T-helper 2 cell treated with Interferon-gamma antibody and Interleukin-4, amounts not matched to agents 5 μg/mL and 100 μg/mL, for 36 hours (primary cell): ENCODE results near the gene ZNF423.

Source experiments
- DNase-seq: peaks from one replicate; pipeline ENCODE4 v3.0.0; 2021; ENCODE audit warnings: low spot score
- H3K27ac Mint-ChIP-seq: one replicate; pipeline ENCODE4 v1.8.0; 2021; ENCODE audit warnings: mild to moderate bottlenecking, mixed read lengths
- H3K27me3 Mint-ChIP-seq: one replicate; pipeline ENCODE4 v1.8.0; 2021; ENCODE audit warnings: low read depth, mixed read lengths
- H3K36me3 Mint-ChIP-seq: one replicate; pipeline ENCODE4 v1.8.0; 2021; ENCODE audit warnings: low read depth, mixed read lengths
- H3K4me1 Mint-ChIP-seq: one replicate; pipeline ENCODE4 v1.8.0; 2021; ENCODE audit warnings: low read depth, mixed read lengths
- H3K4me3 Mint-ChIP-seq: one replicate; pipeline ENCODE4 v1.8.0; 2022; ENCODE audit warnings: mild to moderate bottlenecking, moderate library complexity, mixed read lengths
- H3K9me3 Mint-ChIP-seq: one replicate; pipeline ENCODE4 v1.8.0; 2021; ENCODE audit warnings: mixed read lengths

ZNF423 gene

DNA sequence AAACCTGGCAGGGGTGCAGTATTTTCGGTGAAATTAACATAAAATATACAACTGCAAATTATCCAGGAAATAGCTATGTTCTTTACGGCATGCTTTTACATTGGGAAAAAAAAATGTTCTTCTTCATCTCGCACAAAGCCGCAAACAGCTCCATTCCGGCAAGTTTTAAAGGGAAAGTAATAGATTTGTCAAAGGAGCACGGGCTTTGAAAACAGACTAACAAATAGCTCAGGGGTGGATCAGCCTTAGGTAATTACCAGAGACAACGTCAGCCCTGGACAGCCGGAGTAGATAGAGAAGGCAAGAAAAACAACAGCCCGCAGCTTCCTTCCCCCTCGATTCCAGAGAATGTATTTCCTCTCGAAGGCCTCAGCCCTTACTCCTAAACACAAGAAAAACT is 259.8 kb downstream of the ZNF423 start:
- H3K27me3 Mint-ChIP-seq, result peaks cover 11% of the 10 kb centered on the region
- no peaks in the 10 kb centered on the region for H3K36me3 Mint-ChIP-seq
- H3K9me3 Mint-ChIP-seq, result no peaks in the 10 kb centered on the region
- no peak overlapping the region for H3K27ac Mint-ChIP-seq
- DNase-seq, result no peak
- H3K4me1 Mint-ChIP-seq, result peaks cover 6% of the 10 kb centered on the region
- peak overlapping the region; percentile 26 for H3K4me3 Mint-ChIP-seq

DNA sequence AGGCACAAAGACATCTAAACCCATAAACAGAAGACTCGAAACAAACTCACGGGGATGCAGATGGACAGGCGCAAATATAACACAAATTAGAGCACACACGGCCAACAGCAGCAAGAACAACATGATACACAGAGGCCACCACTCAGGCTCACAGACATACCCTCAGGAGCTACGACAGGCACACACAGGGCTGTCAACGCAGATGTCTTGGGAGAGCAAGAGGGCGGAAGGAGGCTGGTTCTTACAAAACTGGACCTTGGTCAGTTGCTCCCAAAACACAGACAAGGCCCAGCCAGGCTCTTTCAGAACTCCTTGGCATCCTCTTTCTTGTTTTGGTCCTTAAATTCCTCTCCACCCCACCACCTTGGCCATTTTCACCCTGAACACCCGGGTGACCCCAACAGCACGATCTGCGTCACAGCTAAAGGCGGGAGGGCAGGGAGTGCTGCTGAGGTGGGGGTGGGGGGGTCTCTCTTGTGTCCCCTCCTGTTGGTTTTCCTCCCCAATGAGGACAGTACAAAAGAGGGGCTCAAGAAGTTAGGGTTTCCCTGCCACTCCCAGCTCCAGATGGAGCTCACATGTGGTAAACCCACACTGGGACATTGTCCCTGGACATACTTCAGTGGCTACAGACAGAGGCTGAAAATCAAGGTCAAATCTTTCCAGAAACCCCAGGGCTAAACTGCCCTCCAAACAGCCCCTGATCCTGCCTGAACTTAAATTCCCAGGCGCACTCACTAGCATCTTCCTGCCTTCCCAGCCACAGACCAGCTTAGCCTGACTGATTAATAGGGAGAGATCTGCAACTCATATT is 261.0 kb downstream of the ZNF423 start:
- Mint-ChIP-seq H3K4me1 (peaks cover 6% of the 10 kb centered on the region), H3K36me3 (no peaks in the 10 kb centered on the region), H3K9me3 (no peaks in the 10 kb centered on the region), H3K27ac (no peak overlapping the region), H3K27me3 (peaks cover 11% of the 10 kb centered on the region), H3K4me3 (no peak overlapping the region)
- DNase-seq, result no peak

GRCh38 chr16:49594153-49594552 is 261.8 kb downstream of the ZNF423 start:
- Mint-ChIP-seq H3K4me1 (peaks cover 6% of the 10 kb centered on the region), H3K27me3 (peaks cover 11% of the 10 kb centered on the region), H3K9me3 (no peaks in the 10 kb centered on the region), H3K36me3 (no peaks in the 10 kb centered on the region), H3K27ac (no peak overlapping the region), H3K4me3 (no peak overlapping the region)
- no peak for DNase-seq

DNA sequence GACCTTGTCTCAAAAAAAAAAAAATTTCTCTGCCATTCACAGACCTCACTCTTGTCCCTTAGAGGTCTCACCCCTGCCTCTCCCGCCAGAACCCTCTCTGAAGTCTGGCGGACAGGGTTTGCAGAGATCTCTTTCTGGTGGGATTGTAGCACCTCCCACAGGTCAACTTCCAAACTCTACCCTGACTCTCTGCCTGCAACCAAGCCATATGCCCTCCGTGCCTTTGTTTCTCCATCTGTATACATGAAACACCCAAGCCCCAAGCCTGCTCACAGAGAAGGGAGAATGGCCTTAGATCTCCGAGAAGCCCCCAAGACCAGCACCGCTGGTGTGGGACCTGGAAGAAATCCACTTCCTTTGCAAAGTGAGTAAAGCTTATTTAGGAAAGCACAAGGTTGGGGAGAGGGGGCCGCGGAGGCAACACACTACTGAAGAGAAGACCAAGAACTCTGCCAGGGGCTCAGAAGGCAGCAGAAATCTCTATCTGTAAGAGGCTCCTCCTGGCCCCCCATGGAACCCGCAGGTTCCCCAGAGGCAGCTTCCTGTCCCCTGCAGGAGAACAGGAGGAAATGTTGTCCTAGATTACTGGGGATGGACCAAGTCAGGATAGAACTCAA is 262.4 kb downstream of the ZNF423 start:
- Mint-ChIP-seq H3K27me3 (peaks cover 11% of the 10 kb centered on the region), H3K4me3 (no peak overlapping the region), H3K27ac (no peak overlapping the region), H3K9me3 (no peaks in the 10 kb centered on the region), H3K4me1 (peaks cover 6% of the 10 kb centered on the region), H3K36me3 (no peaks in the 10 kb centered on the region)
- DNase-seq, result no peak

DNA sequence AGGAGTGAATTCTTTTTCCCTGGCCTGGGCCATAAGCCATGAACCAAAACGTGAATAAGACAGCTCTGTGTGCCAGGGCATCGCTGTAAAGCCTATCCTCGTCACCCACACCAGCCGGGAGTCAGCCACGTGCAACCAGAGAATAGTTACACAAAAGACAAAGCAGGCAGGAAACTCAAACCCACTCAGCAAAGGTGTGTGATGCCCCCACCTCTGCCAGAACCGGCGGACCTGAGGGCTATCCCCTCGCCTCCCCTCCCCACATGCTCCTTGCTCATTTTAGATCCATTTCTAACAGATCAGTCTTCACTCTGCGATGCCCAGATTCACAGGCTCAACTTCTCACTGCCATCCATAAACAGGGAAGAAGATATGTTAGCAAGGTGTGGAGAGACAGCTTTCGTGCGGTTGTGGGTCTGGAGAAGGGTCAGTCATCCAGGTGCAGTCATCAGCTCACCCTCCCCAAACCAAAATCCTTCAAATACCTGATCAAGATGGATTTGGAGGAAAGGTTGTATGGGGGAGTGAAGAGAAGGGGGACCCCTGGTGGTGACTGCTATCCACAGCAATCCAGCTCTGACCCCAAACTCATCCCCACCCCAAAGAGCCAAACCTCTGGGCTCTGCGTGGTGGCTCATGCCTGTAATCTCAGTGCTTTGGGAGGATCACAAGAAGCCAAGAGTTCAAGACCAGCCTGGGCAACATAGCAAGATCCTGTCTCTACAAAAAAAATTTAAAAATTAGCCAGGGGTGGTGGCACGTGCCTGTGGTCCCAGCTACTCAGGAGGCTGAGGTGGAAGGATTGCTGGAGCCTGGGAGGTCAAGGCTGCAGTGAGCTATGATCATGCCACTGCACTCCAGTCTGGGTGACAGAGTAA is 263.1 kb downstream of the ZNF423 start:
- no peak overlapping the region for H3K27ac Mint-ChIP-seq

DNA sequence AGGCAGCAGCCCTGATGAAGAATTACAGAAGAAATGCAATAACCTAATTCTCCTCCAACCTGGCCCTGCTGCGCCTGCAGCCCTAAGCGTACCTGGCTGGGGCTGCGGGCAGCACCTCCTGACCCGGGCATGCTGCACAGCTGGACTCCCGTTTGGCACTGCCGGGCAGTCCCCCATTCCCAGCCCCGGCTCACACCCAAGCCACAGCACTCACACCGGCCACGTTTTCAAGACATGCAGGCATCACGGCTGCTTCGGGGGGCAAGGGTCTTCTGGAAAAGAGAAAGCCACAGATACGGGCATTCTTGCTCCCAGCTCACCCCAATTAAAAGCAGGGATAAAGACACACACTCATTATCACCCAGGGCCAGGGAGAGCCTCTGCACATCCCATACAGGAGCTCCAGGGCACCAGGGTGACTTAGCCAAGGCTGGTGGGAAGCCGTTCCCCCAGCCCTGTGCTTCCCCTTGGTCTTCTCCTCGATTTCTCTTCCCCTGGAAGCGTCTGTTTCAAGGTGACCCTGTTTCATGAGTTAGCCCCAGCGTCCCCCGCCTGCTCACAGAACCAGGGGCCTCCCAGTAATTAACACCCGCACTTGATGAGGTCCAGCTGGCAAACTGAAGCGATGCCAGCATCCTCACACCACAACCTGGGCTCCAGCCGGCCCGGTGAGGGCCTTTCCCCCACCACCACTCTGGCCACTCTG is 265.6 kb downstream of the ZNF423 start:
- Mint-ChIP-seq H3K27ac (no peak overlapping the region), H3K36me3 (no peaks in the 10 kb centered on the region), H3K4me1 (no peaks in the 10 kb centered on the region), H3K9me3 (no peaks in the 10 kb centered on the region), H3K27me3 (peaks cover 6% of the 10 kb centered on the region), H3K4me3 (no peak overlapping the region)
- no peak for DNase-seq

More for the DNA sequence above, 263.1 kb downstream of the ZNF423 start:
- Mint-ChIP-seq H3K4me1 (peaks cover 6% of the 10 kb centered on the region), H3K27me3 (peaks cover 11% of the 10 kb centered on the region), H3K4me3 (no peak overlapping the region), H3K9me3 (no peaks in the 10 kb centered on the region), H3K36me3 (no peaks in the 10 kb centered on the region)
- no peak for DNase-seq

DNA sequence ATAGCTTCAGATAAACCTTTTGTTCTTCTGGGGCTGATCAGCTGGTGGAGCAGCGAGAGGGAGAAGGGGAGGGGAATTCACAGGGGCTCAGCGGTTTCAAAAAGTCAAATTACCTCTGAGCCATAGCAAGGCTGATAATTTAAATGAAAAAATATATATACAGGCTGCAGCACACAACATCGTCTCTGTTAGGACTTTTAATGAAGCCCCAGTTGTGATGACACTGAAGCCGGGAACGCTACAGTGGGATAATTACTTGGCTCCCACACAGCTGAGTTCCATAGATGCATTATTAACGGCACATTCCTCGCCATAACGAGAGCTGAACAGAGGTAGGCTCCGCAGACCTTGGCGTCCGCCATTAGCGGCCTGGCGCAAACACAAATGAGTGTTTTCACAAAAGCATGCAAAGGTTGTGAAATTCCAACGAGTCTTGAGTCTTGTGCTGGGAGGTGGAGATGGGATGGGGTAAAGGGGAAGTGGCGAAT is 266.3 kb downstream of the ZNF423 start:
- Mint-ChIP-seq H3K27me3 (peaks cover 4% of the 10 kb centered on the region), H3K9me3 (no peaks in the 10 kb centered on the region), H3K4me3 (no peak overlapping the region), H3K27ac (no peak overlapping the region), H3K36me3 (no peaks in the 10 kb centered on the region), H3K4me1 (no peaks in the 10 kb centered on the region)
- DNase-seq, result no peak

- H3K27me3 Mint-ChIP-seq, result no peaks in the 10 kb centered on the region
- H3K27ac Mint-ChIP-seq, result no peak overlapping the region
- H3K36me3 Mint-ChIP-seq, result no peaks in the 10 kb centered on the region
- H3K9me3 Mint-ChIP-seq, result no peaks in the 10 kb centered on the region
- no peak overlapping the region for H3K4me3 Mint-ChIP-seq
- H3K4me1 Mint-ChIP-seq, result no peaks in the 10 kb centered on the region
- DNase-seq, result no peak
Measured at GRCh38 chr16:49588729-49589384, 267.1 kb downstream of the ZNF423 start.

- no peak overlapping the region for H3K27ac Mint-ChIP-seq
- DNase-seq, result no peak
- H3K27me3 Mint-ChIP-seq, result no peaks in the 10 kb centered on the region
- no peaks in the 10 kb centered on the region for H3K4me1 Mint-ChIP-seq
- H3K4me3 Mint-ChIP-seq, result no peak overlapping the region
- no peaks in the 10 kb centered on the region for H3K36me3 Mint-ChIP-seq
- H3K9me3 Mint-ChIP-seq, result no peaks in the 10 kb centered on the region
Measured at GRCh38 chr16:49588026-49588425, 267.9 kb downstream of the ZNF423 start.

GRCh38 chr16:49587511-49587910 is 268.4 kb downstream of the ZNF423 start:
- Mint-ChIP-seq H3K36me3 (no peaks in the 10 kb centered on the region), H3K9me3 (no peaks in the 10 kb centered on the region), H3K27me3 (no peaks in the 10 kb centered on the region), H3K4me1 (no peaks in the 10 kb centered on the region), H3K4me3 (no peak overlapping the region), H3K27ac (no peak overlapping the region)
- no peak for DNase-seq

DNA sequence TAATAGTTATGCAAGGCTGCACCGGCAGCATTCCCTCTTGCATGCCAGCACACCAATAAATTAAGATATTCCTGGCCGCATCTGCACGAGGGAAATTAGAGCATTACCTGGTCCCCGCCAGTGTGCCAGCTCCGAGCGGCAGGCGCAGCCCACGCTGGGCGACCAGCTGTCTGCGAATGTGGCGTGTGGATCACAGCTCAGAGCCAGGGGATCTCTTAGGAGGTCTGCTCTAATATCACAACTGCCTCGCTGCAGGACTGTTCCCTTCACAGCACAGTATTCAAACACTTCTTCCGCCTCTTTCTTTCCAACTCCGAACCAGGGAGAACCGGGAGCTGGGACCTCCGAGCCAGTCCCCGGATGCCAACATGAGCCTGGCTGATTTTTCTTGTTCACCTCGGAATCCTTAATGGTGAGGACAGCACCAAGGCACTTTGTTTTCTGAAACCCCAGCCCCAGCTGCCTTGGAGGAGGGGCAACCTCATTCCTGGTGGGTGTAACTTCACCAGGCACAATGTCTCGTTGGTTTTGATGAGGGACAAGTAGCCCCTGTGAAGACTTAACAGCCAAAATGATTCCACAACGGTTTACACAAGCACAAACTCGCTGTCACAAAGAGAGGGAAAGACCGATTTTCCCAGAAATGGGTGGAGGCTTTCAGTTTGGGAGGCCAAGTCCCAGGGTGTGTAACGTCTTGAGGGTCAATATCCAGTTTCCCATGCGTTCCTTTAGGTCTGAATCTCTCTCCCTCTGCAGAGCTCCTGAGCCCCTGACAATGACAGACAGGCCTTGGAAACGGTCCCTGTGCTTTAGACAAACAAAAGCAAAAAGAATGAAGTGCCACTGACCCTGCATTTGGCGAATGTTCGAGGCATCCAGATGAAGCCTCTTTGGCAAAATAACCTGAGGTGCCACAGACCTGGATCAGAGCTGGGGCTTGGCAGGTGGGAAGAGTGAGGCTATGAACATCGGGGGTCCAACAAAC is 269.2 kb downstream of the ZNF423 start:
- H3K4me1 Mint-ChIP-seq, result no peaks in the 10 kb centered on the region
- DNase-seq, result no peak
- H3K9me3 Mint-ChIP-seq, result no peaks in the 10 kb centered on the region
- H3K27ac Mint-ChIP-seq, result no peak overlapping the region
- H3K4me3 Mint-ChIP-seq, result no peak overlapping the region
- no peaks in the 10 kb centered on the region for H3K27me3 Mint-ChIP-seq
- H3K36me3 Mint-ChIP-seq, result no peaks in the 10 kb centered on the region

DNA sequence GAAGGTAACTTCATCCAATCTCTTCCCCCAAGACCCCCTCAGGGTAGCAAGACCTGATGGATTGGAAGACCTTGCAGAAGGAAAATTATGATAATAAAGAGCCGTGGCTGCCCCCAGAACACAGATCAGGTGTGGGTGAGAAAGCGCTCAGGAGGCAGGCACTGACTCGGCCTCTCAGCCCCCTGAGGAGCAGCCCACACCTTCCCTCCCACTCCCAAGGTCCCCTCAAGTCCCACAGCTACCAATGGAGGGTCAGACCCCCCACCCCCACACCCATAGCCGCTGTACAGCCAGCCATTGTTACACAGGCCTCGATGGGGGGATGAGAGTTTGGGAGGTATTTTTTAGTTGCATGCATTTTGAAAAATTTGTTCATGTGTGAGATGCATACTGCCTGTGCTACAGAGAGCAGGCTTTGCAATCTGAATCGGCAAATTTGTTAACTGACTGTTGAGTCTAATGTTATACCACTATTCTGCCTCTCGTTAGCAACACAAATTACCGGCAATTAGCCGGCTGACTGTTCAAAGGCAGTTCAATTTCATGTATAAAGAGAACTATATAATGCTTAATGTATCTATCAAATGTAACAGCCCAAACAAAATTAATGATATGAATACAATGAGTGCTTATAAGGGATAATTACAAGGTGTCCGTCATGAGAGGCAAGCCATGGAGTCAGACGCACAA is 270.6 kb downstream of the ZNF423 start:
- H3K27ac Mint-ChIP-seq, result no peak overlapping the region
- DNase-seq, result no peak
- H3K4me3 Mint-ChIP-seq, result no peak overlapping the region
- no peaks in the 10 kb centered on the region for H3K4me1 Mint-ChIP-seq
- no peaks in the 10 kb centered on the region for H3K36me3 Mint-ChIP-seq
- H3K27me3 Mint-ChIP-seq, result no peaks in the 10 kb centered on the region
- no peaks in the 10 kb centered on the region for H3K9me3 Mint-ChIP-seq
